AG04449 (cell line): ENCODE measurements around the gene SMARCAL1.

Experiments used
- CTCF ChIA-PET: fragments of 350-600 bp; formaldehyde crosslinking; extraction: SDS; loops from one replicate; lab custom pipeline; 2021; ENCODE audit warnings: antibody characterized with exemption; lab: Yijun Ruan, JAX
- POLR2A ChIA-PET: fragments of 400-600, 350-600 bp; formaldehyde crosslinking; extraction: SDS; loops from one replicate; lab custom pipeline; 2020; ENCODE audit warnings: antibody characterized with exemption, inconsistent platforms; lab: Yijun Ruan, JAX
- DNase-seq: peaks from one replicate; pipeline ENCODE4 v3.0.0-alpha.2; 2010; ENCODE audit warnings: low read depth, low spot score
- H3K4me3 ChIP-seq: 2 replicates; pipeline ENCODE4 v1.5.1; 2011; ENCODE audit warnings: low read depth, mild to moderate bottlenecking, control low read depth, low read length
- TF ChIP-seq, protein P1 (sequence below): IDR thresholded peaks from one replicate; pipeline ENCODE4 v1.5.1; 2011; ENCODE audit warnings: mild to moderate bottlenecking, moderate library complexity, low read length, control low read depth, inconsistent platforms; ENCODE audit not compliant: insufficient read depth; ENCODE audit errors: missing control alignments

Gene SMARCAL1

DNA sequence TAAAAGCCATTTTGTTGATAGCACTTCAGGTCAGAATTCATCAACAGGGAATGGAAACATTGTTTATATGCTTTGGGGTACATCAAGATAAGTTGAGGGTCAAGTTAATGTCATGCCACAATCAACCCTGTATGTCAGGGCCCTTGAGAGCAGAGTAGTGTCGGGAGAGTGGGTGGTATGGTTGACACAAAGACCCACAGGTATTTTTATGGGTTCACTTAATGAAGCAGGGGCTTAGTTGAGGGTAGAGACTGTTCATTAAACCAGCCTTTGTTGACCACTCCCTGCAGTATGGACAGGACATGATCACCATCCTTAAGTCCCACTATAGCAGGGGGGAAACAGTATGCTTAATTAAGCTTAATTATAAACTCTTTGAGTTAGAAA is 92.1 kb downstream of the SMARCAL1 start:
- ChIA-PET CTCF (interaction anchor here (1.6 to 10.3 kb wide), 3 partner anchors 14 to 394 kb away, joined by 4 to 93 read pairs (median 7); no protein-coding TSS in a partner anchor), POLR2A (interaction anchor here (0.7 kb wide), 1 partner anchor 20 kb away, joined by 4 read pairs; no protein-coding TSS in a partner anchor)
- no peak for DNase-seq
- TF ChIP-seq, protein P1, sequence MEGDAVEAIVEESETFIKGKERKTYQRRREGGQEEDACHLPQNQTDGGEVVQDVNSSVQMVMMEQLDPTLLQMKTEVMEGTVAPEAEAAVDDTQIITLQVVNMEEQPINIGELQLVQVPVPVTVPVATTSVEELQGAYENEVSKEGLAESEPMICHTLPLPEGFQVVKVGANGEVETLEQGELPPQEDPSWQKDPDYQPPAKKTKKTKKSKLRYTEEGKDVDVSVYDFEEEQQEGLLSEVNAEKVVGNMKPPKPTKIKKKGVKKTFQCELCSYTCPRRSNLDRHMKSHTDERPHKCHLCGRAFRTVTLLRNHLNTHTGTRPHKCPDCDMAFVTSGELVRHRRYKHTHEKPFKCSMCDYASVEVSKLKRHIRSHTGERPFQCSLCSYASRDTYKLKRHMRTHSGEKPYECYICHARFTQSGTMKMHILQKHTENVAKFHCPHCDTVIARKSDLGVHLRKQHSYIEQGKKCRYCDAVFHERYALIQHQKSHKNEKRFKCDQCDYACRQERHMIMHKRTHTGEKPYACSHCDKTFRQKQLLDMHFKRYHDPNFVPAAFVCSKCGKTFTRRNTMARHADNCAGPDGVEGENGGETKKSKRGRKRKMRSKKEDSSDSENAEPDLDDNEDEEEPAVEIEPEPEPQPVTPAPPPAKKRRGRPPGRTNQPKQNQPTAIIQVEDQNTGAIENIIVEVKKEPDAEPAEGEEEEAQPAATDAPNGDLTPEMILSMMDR: no peak
- no peak overlapping the region for H3K4me3 ChIP-seq

DNA sequence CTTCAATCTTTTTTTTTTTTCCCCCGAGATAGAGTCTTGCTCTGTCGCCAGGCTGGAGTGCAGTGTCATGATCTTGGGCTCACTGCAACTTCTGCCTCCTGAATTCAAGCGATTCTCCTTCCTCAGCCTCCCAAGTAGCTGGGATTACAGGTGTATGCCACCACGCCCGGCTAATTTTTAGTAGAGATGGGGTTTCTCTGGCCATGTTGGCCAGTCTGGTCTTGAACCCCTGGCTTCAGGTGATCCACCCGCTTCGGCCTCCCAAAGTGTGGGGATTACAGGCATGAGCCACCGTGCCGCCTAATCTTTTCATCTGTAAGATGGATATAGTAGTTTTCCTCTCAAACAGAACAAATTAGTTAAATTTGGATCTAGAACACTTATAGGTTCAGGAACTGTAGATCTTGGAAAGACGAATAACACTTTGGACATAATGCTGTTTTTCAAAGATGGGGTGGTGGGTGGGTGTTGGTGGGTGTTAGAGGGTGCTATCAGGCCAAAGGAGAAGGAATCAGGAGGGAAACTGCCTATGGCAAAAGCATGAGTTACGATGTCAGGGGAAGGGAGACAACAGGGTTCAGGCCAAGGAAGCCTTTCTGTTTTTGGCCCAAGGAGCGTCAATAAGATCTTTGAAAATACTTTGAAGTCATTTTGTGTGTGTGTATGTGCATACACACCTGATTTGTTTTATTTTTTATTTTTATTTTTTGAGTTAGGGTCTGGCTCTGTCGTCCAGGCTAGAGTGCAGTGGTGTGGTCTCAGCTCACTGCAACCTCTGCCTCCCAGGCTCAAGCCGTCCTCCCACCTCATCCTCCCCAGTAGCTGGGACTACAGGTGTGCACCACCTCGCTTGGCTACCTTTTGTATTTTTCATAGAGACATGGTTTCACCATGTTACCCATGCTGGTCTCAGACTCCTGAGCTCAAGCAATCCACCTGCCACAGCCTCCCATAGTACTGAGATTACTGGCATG is 93.1 kb downstream of the SMARCAL1 start:
- TF ChIP-seq, protein P1: no peak
- H3K4me3 ChIP-seq: no peak overlapping the region
- no peak for DNase-seq
- CTCF ChIA-PET: interaction anchor here (2.0 to 10.3 kb wide), 3 partner anchors 13 to 395 kb away, joined by 7 to 93 read pairs (median 8); no protein-coding TSS in a partner anchor
- POLR2A ChIA-PET: interaction anchor here (0.6 to 3.5 kb wide), 4 partner anchors 7 to 156 kb away, joined by 3 to 10 read pairs (median 5); partner anchors contain the start of gene RPL37A

DNA sequence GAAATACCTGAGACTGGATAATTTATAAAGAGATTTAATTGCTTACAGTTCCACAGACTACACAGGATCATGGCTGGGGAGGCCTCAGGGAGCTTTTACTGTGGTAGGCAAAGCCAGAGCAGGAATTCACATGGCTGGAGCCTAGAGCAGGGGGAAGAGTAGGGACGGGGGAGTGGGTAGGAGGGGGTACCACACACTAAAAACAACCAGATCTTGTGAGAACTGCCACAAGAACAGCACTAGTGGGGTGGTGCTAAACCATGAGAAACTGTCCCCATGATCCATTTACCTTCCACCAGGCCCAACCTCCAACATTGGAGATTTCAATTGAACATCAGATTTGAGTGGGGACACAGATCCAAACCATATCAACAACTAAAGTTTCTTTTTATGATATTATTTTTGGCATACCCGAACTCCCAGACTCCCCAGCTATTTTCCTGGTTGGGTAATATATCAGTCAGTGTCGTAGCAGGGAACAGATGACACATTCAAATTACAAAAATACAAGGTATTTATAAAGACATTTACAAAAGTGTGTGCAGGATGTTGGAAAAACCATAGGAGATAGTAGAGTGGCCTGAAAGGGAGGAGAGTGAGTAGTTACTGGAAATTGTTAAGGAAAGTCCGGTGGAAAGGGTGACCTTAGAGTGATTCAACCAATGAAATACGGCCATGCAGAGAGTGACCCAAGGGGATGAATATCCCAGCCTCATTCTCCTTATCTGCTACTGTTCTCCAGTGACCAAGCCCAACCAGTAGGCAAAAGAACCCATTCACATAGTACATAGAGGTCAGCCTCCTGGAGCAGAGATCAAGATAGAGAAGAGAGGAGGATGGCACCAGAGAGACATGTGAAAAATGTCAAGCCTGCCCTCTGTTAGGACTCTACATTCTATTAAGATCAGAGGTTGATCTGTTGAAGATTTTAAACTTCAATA is 95.2 kb downstream of the SMARCAL1 start:
- TF ChIP-seq, protein P1: no peak
- POLR2A ChIA-PET: interaction anchor here (0.7 to 3.5 kb wide), 2 partner anchors 10 to 1155 kb away, joined by 3 to 10 read pairs; partner anchors contain the start of gene RPL37A
- CTCF ChIA-PET: interaction anchor here (0.7 to 10.3 kb wide), 8 partner anchors 11 to 394 kb away, joined by 3 to 93 read pairs (median 6); no protein-coding TSS in a partner anchor
- no peak for DNase-seq
- no peak overlapping the region for H3K4me3 ChIP-seq

DNA sequence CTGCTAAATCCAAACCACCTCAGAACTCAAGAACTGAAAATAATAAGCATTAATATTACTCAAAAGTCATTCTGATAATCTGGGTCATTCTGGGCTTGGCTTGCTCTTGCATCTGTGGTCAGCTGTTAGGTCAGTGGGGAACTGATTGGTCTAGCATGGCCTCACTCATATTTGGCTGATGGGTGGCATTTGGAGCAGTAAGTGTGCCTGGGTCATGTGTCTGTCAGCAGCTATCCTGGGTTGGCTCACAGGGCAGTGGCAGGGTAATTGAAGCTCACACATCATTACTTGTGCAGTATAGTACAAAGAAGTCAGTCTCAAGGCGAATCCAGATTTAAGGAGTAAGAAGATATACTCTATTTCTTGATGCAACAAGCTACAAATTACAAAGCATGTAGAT is 95.9 kb downstream of the SMARCAL1 start:
- DNase-seq: no peak
- CTCF ChIA-PET: interaction anchor here (0.7 to 10.3 kb wide), 6 partner anchors 10 to 394 kb away, joined by 3 to 93 read pairs (median 7); no protein-coding TSS in a partner anchor
- TF ChIP-seq, protein P1: no peak
- POLR2A ChIA-PET: interaction anchor here (3.5 kb wide), 1 partner anchor 10 kb away, joined by 10 read pairs; the partner anchor contains the start of gene RPL37A
- H3K4me3 ChIP-seq: no peak overlapping the region

DNA sequence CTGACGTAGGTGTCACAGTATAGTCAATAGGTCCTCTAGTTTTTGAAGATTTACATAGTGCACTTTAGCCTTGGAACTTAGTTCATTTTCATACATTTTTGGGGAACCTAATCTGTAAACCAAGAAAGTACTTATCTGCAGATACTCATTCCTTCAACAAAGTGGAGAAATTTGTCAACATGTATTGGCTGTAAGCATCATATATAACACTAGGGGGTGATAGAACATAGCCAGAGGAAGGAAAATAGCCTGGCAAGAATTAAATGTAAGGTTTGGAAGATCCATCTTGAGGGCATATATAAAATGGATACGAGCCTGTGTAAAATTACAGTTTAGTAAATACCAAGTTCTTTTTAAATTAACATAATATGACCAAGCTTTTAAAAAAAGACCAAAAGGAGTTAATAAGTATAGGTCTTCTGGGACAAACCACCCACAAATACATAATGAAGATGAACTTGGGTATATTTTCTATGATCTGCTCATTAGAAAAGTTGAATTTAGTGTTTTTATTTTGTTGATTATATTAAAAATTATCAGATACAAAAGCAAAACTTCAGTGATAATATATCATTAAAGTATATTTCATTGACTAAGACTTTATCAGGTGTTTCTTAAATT is 104.6 kb downstream of the SMARCAL1 start:
- H3K4me3 ChIP-seq: no peak overlapping the region
- POLR2A ChIA-PET: no interaction called here
- CTCF ChIA-PET: interaction anchor here (0.7 to 15.8 kb wide), 25 partner anchors 10 to 995 kb away, joined by 3 to 1277 read pairs (median 5); no protein-coding TSS in a partner anchor
- TF ChIP-seq, protein P1: peak; percentile 53
- DNase-seq: no peak
